Right atrium auricular region (tissue), 2 donors: Measurements from ENCODE around the gene NAT8L. TPM values are rescaled to one million over a fixed set of nuclear protein-coding genes. Genes with fewer than 3 reads are reported as not detected.

ENCODE experiments used
- DNase-seq: peaks from one replicate; pipeline ENCODE4 v3.0.0-alpha.2; 2019; ENCODE audit warnings: low spot score
- H3K27ac ChIP-seq, 2 donors: fragments of 200-600 bp; sonication (generic); 1 replicate in 1 of 2; 2 replicates in 1 of 2; pipeline ENCODE4 v1.5.1; 2016 to 2019
- H3K27me3 ChIP-seq, 2 donors: fragments of 200-600 bp; sonication (generic); one replicate each; pipeline versions ENCODE4 v1.5.1 to v1.6.0; 2017 to 2019
- H3K36me3 ChIP-seq: fragments of 200-600 bp; sonication (generic); one replicate; pipeline ENCODE4 v1.5.1; 2016
- H3K4me1 ChIP-seq, 2 donors: fragments of 200-600 bp; sonication (generic); one replicate each; pipeline versions ENCODE4 v1.5.1 to v1.6.0; 2017 to 2019
- H3K4me3 ChIP-seq, 2 donors: fragments of 200-600 bp; sonication (generic); 1 replicate in 1 of 2; 2 replicates in 1 of 2; pipeline ENCODE4 v1.5.1; 2017 to 2019; ENCODE audit warnings: mild to moderate bottlenecking in 1 of 2, moderate library complexity in 1 of 2
- H3K9me3 ChIP-seq, 2 donors: fragments of 200-600 bp; sonication (generic); one replicate each; pipeline ENCODE4 v1.5.1; 2019
- CTCF ChIP-seq, 2 donors: fragments of 200-600 bp; sonication (generic); IDR thresholded peaks; one replicate each; pipeline ENCODE4 v1.5.1; 2019; ENCODE audit warnings: antibody characterized with exemption in 2 of 2
- total RNA-seq, 2 donors: library from RNA; depleted of rRNA; stranded (reverse); fragments of >200 nt; gene quantifications; one replicate each; pipeline ENCODE4 v1.1.0, GENCODE V29; 2016

NAT8L gene
- total RNA-seq, 2 donors from 2014 or later, result 3.0 to 3.2 TPM

GRCh38 chr4:2080429-2081300, 21.5 kb downstream of the NAT8L start:
- no peaks in the 10 kb centered on the region for H3K4me1 ChIP-seq

GRCh38 chr4:2081540-2081939, 22.4 kb downstream of the NAT8L start:
- H3K36me3 ChIP-seq, result no peaks in the 10 kb centered on the region

More at GRCh38 chr4:2080429-2081300, 21.5 kb downstream of the NAT8L start:
- DNase-seq, result no peak
- no peaks in the 10 kb centered on the region for H3K36me3 ChIP-seq
- no peaks in the 10 kb centered on the region for H3K9me3 ChIP-seq
- no peak overlapping the region for H3K27ac ChIP-seq
- H3K27me3 ChIP-seq, result no peaks in the 10 kb centered on the region
- no peak for TF ChIP-seq CTCF (IDR thresholded peaks at IDR 0.05)
- H3K4me3 ChIP-seq, result no peak overlapping the region

GRCh38 chr4:2082118-2082517, 23.0 kb downstream of the NAT8L start:
- Histone ChIP-seq H3K9me3 (peaks cover 0 to under 1% of the 10 kb centered on the region in 2 donors), H3K27ac (no peak overlapping the region), H3K4me1 (no peaks in the 10 kb centered on the region), H3K4me3 (no peak overlapping the region), H3K36me3 (no peaks in the 10 kb centered on the region), H3K27me3 (no peaks in the 10 kb centered on the region)
- no peak for TF ChIP-seq CTCF (IDR thresholded peaks at IDR 0.05)
- no peak for DNase-seq

More at GRCh38 chr4:2081540-2081939, 22.4 kb downstream of the NAT8L start:
- Histone ChIP-seq H3K27ac (no peak overlapping the region), H3K4me1 (no peaks in the 10 kb centered on the region), H3K4me3 (no peak overlapping the region), H3K9me3 (no peaks in the 10 kb centered on the region), H3K27me3 (no peaks in the 10 kb centered on the region)
- no peak for TF ChIP-seq CTCF (IDR thresholded peaks at IDR 0.05)
- DNase-seq, result no peak

- Histone ChIP-seq H3K9me3 (peaks cover 0 to 6% of the 10 kb centered on the region in 2 donors), H3K36me3 (no peaks in the 10 kb centered on the region), H3K27me3 (no peaks in the 10 kb centered on the region), H3K4me1 (no peaks in the 10 kb centered on the region), H3K4me3 (no peak overlapping the region), H3K27ac (no peak overlapping the region)
- DNase-seq, result no peak
- TF ChIP-seq CTCF (IDR thresholded peaks at IDR 0.05), result no peak
These were observed 23.5 kb downstream of the NAT8L start for GRCh38 chr4:2082627-2083026.

GRCh38 chr4:2083116-2083825, 24.1 kb downstream of the NAT8L start:
- Histone ChIP-seq H3K27me3 (no peaks in the 10 kb centered on the region), H3K4me1 (no peaks in the 10 kb centered on the region), H3K9me3 (peaks cover 0 to 8% of the 10 kb centered on the region in 2 donors), H3K27ac (no peak overlapping the region), H3K4me3 (no peak overlapping the region), H3K36me3 (no peaks in the 10 kb centered on the region)
- TF ChIP-seq CTCF (IDR thresholded peaks at IDR 0.05), result no peak
- no peak for DNase-seq
